ENCODE results near the gene HEXB.

The HEXB gene

GRCh38 chr5:74766418-74766848 is 81.4 kb downstream of the HEXB start:
- DNase-seq (peak; percentile 22), ATAC-seq (ENCODE audit: insufficient read depth, low read depth) (peak; percentile 46)
- peak overlapping the region; percentile 90 to 91 for H3K4me3 ChIP-seq (ENCODE audit: low read depth in 1 of 2, low read length in 2 of 2)
- TF ChIP-seq, protein P1, sequence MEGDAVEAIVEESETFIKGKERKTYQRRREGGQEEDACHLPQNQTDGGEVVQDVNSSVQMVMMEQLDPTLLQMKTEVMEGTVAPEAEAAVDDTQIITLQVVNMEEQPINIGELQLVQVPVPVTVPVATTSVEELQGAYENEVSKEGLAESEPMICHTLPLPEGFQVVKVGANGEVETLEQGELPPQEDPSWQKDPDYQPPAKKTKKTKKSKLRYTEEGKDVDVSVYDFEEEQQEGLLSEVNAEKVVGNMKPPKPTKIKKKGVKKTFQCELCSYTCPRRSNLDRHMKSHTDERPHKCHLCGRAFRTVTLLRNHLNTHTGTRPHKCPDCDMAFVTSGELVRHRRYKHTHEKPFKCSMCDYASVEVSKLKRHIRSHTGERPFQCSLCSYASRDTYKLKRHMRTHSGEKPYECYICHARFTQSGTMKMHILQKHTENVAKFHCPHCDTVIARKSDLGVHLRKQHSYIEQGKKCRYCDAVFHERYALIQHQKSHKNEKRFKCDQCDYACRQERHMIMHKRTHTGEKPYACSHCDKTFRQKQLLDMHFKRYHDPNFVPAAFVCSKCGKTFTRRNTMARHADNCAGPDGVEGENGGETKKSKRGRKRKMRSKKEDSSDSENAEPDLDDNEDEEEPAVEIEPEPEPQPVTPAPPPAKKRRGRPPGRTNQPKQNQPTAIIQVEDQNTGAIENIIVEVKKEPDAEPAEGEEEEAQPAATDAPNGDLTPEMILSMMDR (IDR thresholded peaks at IDR 0.05; ENCODE audit: borderline replicate concordance, extremely low read depth, low read length, poor library complexity, severe bottlenecking) = peak; percentile 63
- TF ChIP-seq EZH2 (IDR thresholded peaks at IDR 0.05; ENCODE audit: borderline replicate concordance, low read depth, low read length, severe bottlenecking) = no peak
- H3K27ac ChIP-seq (ENCODE audit: low read length) = peak overlapping the region; percentile 76
- H4K20me1 ChIP-seq (ENCODE audit: insufficient read depth, low read length) = peaks cover 5% of the 10 kb centered on the region
- peak overlapping the region; percentile 94 for H2AFZ ChIP-seq (ENCODE audit: low read depth, low read length)
- H3K27me3 ChIP-seq (ENCODE audit: insufficient read depth, low read length, poor library complexity) = no peaks in the 10 kb centered on the region
- peak overlapping the region; percentile 91 for H3K4me2 ChIP-seq (ENCODE audit: insufficient read depth, low read length)
- H3K4me1 ChIP-seq (ENCODE audit: insufficient read depth, low read length) = peaks cover 47% of the 10 kb centered on the region
- H3K9ac ChIP-seq (ENCODE audit: low read depth, low read length) = peak overlapping the region; percentile 66
- peaks cover 72% of the 10 kb centered on the region for H3K79me2 ChIP-seq (ENCODE audit: insufficient read depth, low read length)
- no peaks in the 10 kb centered on the region for H3K9me3 ChIP-seq (ENCODE audit: insufficient read depth, low read length, severe bottlenecking)
- peaks cover 52% of the 10 kb centered on the region for H3K36me3 ChIP-seq (ENCODE audit: insufficient read depth, low read length)

DNA sequence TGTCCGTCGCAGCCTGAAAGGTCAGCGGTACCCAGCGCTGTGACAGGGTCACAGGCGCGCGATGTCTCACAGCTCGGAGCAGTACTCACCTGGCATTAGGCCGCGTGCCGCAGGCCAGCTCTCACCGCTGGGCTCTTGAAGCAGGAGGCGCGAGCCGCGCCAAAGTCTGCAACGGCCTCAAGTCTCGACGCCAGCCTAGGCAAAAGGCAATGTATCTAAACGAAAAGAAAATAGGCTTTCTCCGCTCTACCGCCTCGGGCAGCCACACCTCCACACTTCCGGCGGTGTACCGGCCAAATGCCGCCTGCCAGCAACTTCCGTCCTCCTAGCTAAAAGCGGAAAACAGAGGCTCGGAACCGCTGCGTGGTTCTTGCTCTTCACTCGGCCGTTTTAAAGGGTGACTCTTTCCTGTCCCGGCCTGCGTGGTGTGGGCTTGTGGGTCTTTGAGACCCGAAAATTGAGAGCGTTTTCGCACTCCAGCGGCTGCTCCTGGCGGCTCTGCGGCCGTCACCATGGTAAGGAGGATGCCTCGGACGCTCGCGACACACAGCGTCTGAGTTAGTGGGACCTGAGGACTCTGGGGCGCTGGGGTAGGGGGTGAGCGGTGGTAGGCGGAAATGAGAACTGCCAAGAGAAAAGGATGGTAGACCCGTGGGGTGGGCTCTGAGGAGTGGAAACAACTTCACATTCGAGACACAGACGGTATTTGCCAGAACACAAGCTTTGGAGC is 82.0 kb downstream of the HEXB start, which contains the start of the genes GFM2 and NSA2:
Gene GFM2 (minus strand): TSS at position 269 of the 730 bp plus-strand sequence. CDS start 3,375 bp downstream, outside the sequence.
Gene NSA2 (plus strand): TSS at position 401 of the 730 bp plus-strand sequence. CDS start 112 bp downstream, at position 513.
- peak within 1 kb of the TSS; percentile 91 for H3K4me2 ChIP-seq (ENCODE audit: insufficient read depth, low read length)
- TF ChIP-seq, protein P1 (IDR thresholded peaks at IDR 0.05; ENCODE audit: borderline replicate concordance, extremely low read depth, low read length, poor library complexity, severe bottlenecking) = no peak
- no peak for TF ChIP-seq EZH2 (IDR thresholded peaks at IDR 0.05; ENCODE audit: borderline replicate concordance, low read depth, low read length, severe bottlenecking)
- H3K9me3 ChIP-seq (ENCODE audit: insufficient read depth, low read length, severe bottlenecking) = no peaks in the 10 kb centered on the region
- H3K4me3 ChIP-seq (ENCODE audit: low read depth in 1 of 2, low read length in 2 of 2) = peak within 1 kb of the TSS; percentile 90 to 91
- H4K20me1 ChIP-seq (ENCODE audit: insufficient read depth, low read length) = peaks cover 5% of the 10 kb centered on the region
- H3K4me1 ChIP-seq (ENCODE audit: insufficient read depth, low read length) = peaks cover 46% of the 10 kb centered on the region
- peak within 1 kb of the TSS; percentile 66 for H3K9ac ChIP-seq (ENCODE audit: low read depth, low read length)
- peak; percentile 90 for ATAC-seq (ENCODE audit: insufficient read depth, low read depth)
- H3K36me3 ChIP-seq (ENCODE audit: insufficient read depth, low read length) = peaks cover 50% of the 10 kb centered on the region
- peak within 1 kb of the TSS; percentile 76 for H3K27ac ChIP-seq (ENCODE audit: low read length)
- no peaks in the 10 kb centered on the region for H3K27me3 ChIP-seq (ENCODE audit: insufficient read depth, low read length, poor library complexity)
- H2AFZ ChIP-seq (ENCODE audit: low read depth, low read length) = peak within 1 kb of the TSS; percentile 94
- H3K79me2 ChIP-seq (ENCODE audit: insufficient read depth, low read length) = peaks cover 70% of the 10 kb centered on the region
- peak; percentile 92 for DNase-seq

GRCh38 chr5:74767579-74767913 is 82.5 kb downstream of the HEXB start:
- Histone ChIP-seq H4K20me1 (ENCODE audit: insufficient read depth, low read length) (peaks cover 5% of the 10 kb centered on the region), H3K9me3 (ENCODE audit: insufficient read depth, low read length, severe bottlenecking) (no peaks in the 10 kb centered on the region), H2AFZ (ENCODE audit: low read depth, low read length) (peak overlapping the region; percentile 94), H3K27ac (ENCODE audit: low read length) (peak overlapping the region; percentile 75), H3K27me3 (ENCODE audit: insufficient read depth, low read length, poor library complexity) (no peaks in the 10 kb centered on the region), H3K36me3 (ENCODE audit: insufficient read depth, low read length) (peaks cover 50% of the 10 kb centered on the region), H3K4me3 (ENCODE audit: low read depth in 1 of 2, low read length in 2 of 2) (peak overlapping the region; percentile 90 to 91), H3K4me2 (ENCODE audit: insufficient read depth, low read length) (peak overlapping the region; percentile 79), H3K79me2 (ENCODE audit: insufficient read depth, low read length) (peaks cover 64% of the 10 kb centered on the region), H3K9ac (ENCODE audit: low read depth, low read length) (peak overlapping the region; percentile 66), H3K4me1 (ENCODE audit: insufficient read depth, low read length) (peaks cover 41% of the 10 kb centered on the region)
- DNase-seq (no peak), ATAC-seq (ENCODE audit: insufficient read depth, low read depth) (peak; percentile 48)
- no peak for TF ChIP-seq EZH2 (IDR thresholded peaks at IDR 0.05; ENCODE audit: borderline replicate concordance, low read depth, low read length, severe bottlenecking)
- TF ChIP-seq, protein P1 (IDR thresholded peaks at IDR 0.05; ENCODE audit: borderline replicate concordance, extremely low read depth, low read length, poor library complexity, severe bottlenecking) = no peak

All from DND-41 (cell line).